ENCODE measurements around the gene PPARG. TPM values are rescaled to one million over a fixed set of nuclear protein-coding genes. Genes with fewer than 3 reads are reported as not detected.

PPARG gene
- total and polyA plus RNA-seq, 2 experiments from 2014 or later: 25.1 to 37.9 TPM

- Histone ChIP-seq H3K9me2 (replicated peaks; ENCODE audit: insufficient read depth) (no peaks in the 10 kb centered on the region), H3K79me2 (peaks cover 55% of the 10 kb centered on the region), H3K4me1 (ENCODE audit: insufficient read depth) (peaks cover 7% of the 10 kb centered on the region), H3K27me3 (no peaks in the 10 kb centered on the region), H3K27ac (no peak overlapping the region), H3K4me2 (no peak overlapping the region), H3K9me3 (ENCODE audit: low read depth) (no peaks in the 10 kb centered on the region), H4K20me1 (ENCODE audit: insufficient read depth, poor library complexity, severe bottlenecking) (no peaks in the 10 kb centered on the region), H3K4me3 (no peak overlapping the region), H3K36me3 (replicated peaks; ENCODE audit: insufficient read depth, low read depth) (no peaks in the 10 kb centered on the region), H2AFZ (no peak overlapping the region)
- WGBS (ENCODE audit: low lambda C conversion rate, missing lambda C conversion rate): 71% methylated on average over 4 of the region's 4 CpGs
- no peak for TF ChIP-seq EZH2phosphoT487 (IDR thresholded peaks at IDR 0.05; ENCODE audit: low read depth, severe bottlenecking, unreplicated experiment)
- DNase-seq (ENCODE audit: low spot score): no peak
Measured at GRCh38 chr3:12300137-12300536, 11.3 kb downstream of the PPARG start.

GRCh38 chr3:12301031-12301430 is 12.2 kb downstream of the PPARG start:
- H3K79me2 ChIP-seq: peaks cover 56% of the 10 kb centered on the region
- H3K36me3 ChIP-seq (replicated peaks; ENCODE audit: insufficient read depth, low read depth): no peaks in the 10 kb centered on the region
- no peak overlapping the region for H2AFZ ChIP-seq
- no peaks in the 10 kb centered on the region for H3K27me3 ChIP-seq
- TF ChIP-seq EZH2phosphoT487 (IDR thresholded peaks at IDR 0.05; ENCODE audit: low read depth, severe bottlenecking, unreplicated experiment) (no peak), CTCF (IDR thresholded peaks at IDR 0.05; ENCODE audit: poor library complexity) (no peak), EZH2 (IDR thresholded peaks at IDR 0.05; ENCODE audit: borderline replicate concordance) (no peak)
- H3K9me2 ChIP-seq (replicated peaks; ENCODE audit: insufficient read depth): no peaks in the 10 kb centered on the region
- DNase-seq (ENCODE audit: low spot score): no peak
- no peak overlapping the region for H3K4me3 ChIP-seq
- 74% methylated on average over 2 of the region's 2 CpGs for WGBS (ENCODE audit: low lambda C conversion rate, missing lambda C conversion rate)
- H3K27ac ChIP-seq: no peak overlapping the region
- no peak overlapping the region for H3K4me2 ChIP-seq
- H3K9me3 ChIP-seq (ENCODE audit: low read depth): no peaks in the 10 kb centered on the region
- no peaks in the 10 kb centered on the region for H4K20me1 ChIP-seq (ENCODE audit: insufficient read depth, poor library complexity, severe bottlenecking)
- peaks cover 7% of the 10 kb centered on the region for H3K4me1 ChIP-seq (ENCODE audit: insufficient read depth)

- no peak overlapping the region for H3K27ac ChIP-seq
- peaks cover 55% of the 10 kb centered on the region for H3K79me2 ChIP-seq
Measured at GRCh38 chr3:12301513-12301912, 12.6 kb downstream of the PPARG start.

GRCh38 chr3:12302564-12302963 is 13.7 kb downstream of the PPARG start:
- no peaks in the 10 kb centered on the region for H4K20me1 ChIP-seq (ENCODE audit: insufficient read depth, poor library complexity, severe bottlenecking)
- no peaks in the 10 kb centered on the region for H3K9me2 ChIP-seq (replicated peaks; ENCODE audit: insufficient read depth)
- DNase-seq (ENCODE audit: low spot score): no peak
- TF ChIP-seq CTCF (IDR thresholded peaks at IDR 0.05; ENCODE audit: poor library complexity) (no peak), EZH2phosphoT487 (IDR thresholded peaks at IDR 0.05; ENCODE audit: low read depth, severe bottlenecking, unreplicated experiment) (no peak), EZH2 (IDR thresholded peaks at IDR 0.05; ENCODE audit: borderline replicate concordance) (no peak)
- no peaks in the 10 kb centered on the region for H3K27me3 ChIP-seq
- 93% methylated on average over 6 of the region's 6 CpGs for WGBS (ENCODE audit: low lambda C conversion rate, missing lambda C conversion rate)
- no peaks in the 10 kb centered on the region for H3K9me3 ChIP-seq (ENCODE audit: low read depth)
- H3K27ac ChIP-seq: no peak overlapping the region
- H2AFZ ChIP-seq: no peak overlapping the region
- H3K4me1 ChIP-seq (ENCODE audit: insufficient read depth): peaks cover 7% of the 10 kb centered on the region
- peaks cover 51% of the 10 kb centered on the region for H3K79me2 ChIP-seq
- no peak overlapping the region for H3K4me2 ChIP-seq
- H3K36me3 ChIP-seq (replicated peaks; ENCODE audit: insufficient read depth, low read depth): no peaks in the 10 kb centered on the region
- H3K4me3 ChIP-seq: no peak overlapping the region

More at GRCh38 chr3:12301513-12301912, 12.6 kb downstream of the PPARG start:
- 95% methylated on average over 1 of the region's 1 CpG for WGBS (ENCODE audit: low lambda C conversion rate, missing lambda C conversion rate)
- Histone ChIP-seq H4K20me1 (ENCODE audit: insufficient read depth, poor library complexity, severe bottlenecking) (no peaks in the 10 kb centered on the region), H3K4me1 (ENCODE audit: insufficient read depth) (peaks cover 7% of the 10 kb centered on the region), H2AFZ (no peak overlapping the region), H3K4me2 (no peak overlapping the region), H3K36me3 (replicated peaks; ENCODE audit: insufficient read depth, low read depth) (no peaks in the 10 kb centered on the region), H3K9me2 (replicated peaks; ENCODE audit: insufficient read depth) (no peaks in the 10 kb centered on the region), H3K4me3 (no peak overlapping the region), H3K27me3 (no peaks in the 10 kb centered on the region), H3K9me3 (ENCODE audit: low read depth) (no peaks in the 10 kb centered on the region)
- DNase-seq (ENCODE audit: low spot score): no peak
- TF ChIP-seq EZH2 (IDR thresholded peaks at IDR 0.05; ENCODE audit: borderline replicate concordance): no peak
- TF ChIP-seq CTCF (IDR thresholded peaks at IDR 0.05; ENCODE audit: poor library complexity): no peak
- no peak for TF ChIP-seq EZH2phosphoT487 (IDR thresholded peaks at IDR 0.05; ENCODE audit: low read depth, severe bottlenecking, unreplicated experiment)

All from hepatocyte (in vitro differentiated cells).